NAMALWA (cell line): ENCODE data around the gene LRRC10B.

Experiments used
- DNase-seq: peaks from one replicate; pipeline ENCODE4 v3.0.0-alpha.2; 2015; ENCODE audit warnings: low spot score

LRRC10B gene

DNA sequence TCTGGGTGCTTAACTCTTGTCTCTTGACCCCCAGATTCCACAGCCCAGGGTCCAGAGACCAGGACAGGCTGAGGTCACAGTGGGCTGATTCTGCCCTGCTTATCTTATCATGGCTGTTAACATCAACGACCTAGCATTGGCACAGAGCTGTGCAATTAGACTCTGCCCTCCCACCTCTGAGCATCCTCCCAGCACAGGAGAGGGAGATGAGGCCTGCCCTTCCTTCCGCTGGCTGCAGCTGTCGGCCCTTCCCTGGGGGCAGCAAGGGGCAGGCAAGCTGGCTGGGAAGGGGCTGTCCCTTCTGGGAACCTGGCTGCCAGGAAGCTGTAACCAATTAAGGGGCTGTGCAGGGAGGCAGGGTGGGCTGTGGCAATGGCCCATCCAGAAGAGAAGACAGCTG is 22.5 kb downstream of the LRRC10B start:
- DNase-seq = no peak

GRCh38 chr11:61532134-61533038 is 23.8 kb downstream of the LRRC10B start:
- DNase-seq = peak; percentile 63

DNA sequence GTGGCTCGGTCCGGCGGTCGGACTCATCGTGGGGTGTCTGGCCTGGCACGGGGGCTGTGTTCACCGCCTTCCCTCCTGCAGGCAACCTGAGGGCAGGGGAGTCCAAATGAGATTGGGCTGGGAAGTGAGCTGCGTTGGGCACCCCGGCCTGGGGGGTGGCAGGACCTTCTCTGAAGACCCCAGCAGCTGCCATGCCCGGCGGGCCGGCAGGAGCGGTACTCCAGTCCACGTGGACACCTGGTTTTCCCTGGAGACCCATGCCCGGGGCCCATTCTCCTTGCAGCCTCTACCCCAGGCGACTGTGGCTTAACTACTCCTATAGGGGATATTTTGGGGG is 24.5 kb downstream of the LRRC10B start:
- no peak for DNase-seq

DNA sequence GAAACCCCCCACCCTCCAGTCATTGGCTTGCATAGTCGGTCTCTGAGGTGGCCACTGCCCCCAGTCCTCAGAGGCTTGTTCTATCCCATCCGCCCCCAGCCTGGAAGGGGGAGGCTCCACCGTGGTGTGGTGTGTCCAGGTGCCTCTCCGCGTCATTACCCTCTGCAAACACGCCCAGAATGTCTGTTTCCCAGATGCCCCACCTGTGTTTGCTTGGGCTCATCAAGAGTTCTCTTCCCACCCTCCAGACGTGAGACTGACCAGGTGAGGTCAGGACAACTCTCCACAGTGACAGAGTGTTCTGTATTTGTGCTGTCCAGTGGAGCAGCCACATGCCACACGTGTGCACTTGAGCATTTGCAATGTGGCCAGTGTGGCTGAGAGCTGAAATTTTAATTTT is 24.9 kb downstream of the LRRC10B start:
- DNase-seq = no peak

- DNase-seq = no peak
Measured at GRCh38 chr11:61534025-61534932, 25.7 kb downstream of the LRRC10B start.

DNA sequence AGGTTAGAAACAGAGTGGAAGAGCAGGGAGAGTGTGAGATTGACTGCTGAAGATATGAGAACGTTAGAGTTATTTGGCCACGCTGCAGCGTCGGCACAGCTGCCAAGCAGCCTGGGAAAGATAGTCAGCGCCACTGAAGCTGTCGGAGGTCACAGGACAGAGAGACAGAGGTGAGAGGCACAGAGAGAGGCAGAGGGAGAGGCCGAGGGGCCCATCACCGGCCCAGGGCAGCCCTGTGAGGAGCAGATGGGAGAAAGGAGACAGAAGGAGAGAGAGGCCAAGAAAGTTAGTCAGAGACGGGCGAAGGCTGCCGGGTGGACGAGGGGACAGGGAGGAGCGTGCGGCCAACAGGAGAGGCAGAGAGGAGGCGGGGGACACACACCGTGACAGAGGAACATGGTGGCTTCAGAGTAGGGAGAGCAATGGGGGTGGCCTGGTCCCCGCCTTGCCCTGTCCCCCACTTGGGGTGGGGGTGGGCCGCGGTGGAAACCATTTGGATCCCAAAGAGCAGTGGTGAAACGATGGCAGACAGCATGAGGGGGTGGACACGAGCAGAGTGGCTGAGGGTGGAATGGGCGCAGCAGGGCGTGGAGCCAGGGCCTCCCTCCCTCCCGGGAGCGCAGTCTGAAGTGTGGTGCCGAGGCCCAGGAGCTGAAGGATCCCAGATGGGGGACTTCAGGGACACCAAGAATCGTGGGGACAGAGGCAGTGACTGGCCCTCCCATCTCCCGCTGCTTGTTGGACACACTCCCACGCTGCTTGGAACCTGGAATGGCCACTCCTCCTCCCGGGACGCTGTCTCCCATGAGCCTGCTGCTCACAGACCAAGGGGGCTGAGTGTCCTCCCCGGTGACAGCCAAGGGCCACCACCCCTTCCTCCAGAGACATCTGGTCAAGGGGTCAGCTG is 26.6 kb downstream of the LRRC10B start:
- DNase-seq = no peak

DNA sequence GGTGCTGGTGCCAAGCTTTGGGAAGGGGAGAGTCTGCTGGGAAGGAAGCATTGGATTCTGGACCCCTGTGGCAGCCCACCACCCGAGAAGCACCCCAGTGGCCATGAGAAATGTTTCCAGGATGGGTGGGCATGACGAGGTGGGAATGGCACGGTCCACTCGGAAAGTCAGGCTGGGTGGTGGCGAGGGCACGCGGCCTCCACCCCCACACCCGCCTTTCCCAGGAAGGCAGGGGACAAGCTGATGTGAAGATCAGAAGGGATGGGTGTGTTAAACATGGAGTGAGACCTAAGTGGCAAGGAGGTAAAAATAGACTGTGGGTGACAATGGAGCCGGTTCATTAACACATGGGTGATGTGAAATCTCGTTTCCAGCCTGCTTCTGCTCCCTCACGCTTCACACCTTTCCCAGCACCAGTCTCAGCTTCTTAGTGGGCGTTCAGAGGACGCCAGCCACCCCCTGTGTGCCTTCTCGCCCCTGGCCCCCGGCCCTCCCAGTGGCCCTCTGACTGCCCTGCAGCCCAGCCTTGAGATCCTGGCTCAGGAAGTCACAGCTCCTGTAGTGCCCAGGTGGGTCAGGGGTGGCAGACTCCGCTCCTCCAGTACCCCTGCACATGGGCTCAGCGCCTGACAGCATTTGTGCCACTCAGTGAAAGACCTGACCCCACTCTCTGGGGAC is 27.6 kb downstream of the LRRC10B start:
- no peak for DNase-seq

GRCh38 chr11:61536676-61537270 is 28.2 kb downstream of the LRRC10B start:
- no peak for DNase-seq

GRCh38 chr11:61537326-61537725 is 28.8 kb downstream of the LRRC10B start:
- DNase-seq = no peak

DNA sequence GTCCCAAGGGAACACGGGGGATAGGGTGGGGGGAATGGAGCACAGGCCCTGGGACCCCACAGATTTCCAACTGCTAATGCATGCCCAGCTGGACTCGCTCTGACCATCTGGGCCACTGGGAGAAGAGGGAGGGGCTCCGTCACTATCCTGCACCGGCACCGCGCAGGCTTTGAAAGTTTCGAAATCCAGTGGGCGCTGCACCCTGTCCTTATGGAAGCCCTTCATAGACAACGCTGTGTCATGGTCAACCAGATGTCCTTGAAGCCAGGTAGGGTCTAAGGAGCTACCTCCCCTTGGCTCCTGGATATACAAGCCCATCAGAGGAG is 30.1 kb downstream of the LRRC10B start:
- no peak for DNase-seq

DNA sequence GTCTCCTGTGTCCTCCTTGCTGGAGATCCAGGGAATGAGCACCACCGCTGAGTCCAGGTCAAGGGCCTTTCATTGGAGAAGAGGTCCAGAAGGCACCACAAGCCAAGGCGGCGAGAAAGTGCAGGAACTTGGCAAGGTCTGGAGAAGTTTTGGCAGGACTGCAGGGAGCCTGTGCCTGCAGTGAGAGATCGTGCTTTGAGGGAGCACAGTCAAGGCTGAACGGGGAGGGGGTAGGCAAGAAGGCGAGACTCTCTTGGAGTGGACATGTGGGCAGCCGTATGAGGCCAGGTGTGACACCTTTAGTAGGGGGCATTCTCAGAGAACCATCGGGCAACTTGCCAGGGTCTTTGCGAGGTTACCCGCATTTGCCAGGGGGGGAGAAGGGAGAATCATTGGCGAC is 30.5 kb downstream of the LRRC10B start:
- DNase-seq = no peak

- DNase-seq = no peak
Measured at GRCh38 chr11:61539831-61540357, 31.3 kb downstream of the LRRC10B start.

DNA sequence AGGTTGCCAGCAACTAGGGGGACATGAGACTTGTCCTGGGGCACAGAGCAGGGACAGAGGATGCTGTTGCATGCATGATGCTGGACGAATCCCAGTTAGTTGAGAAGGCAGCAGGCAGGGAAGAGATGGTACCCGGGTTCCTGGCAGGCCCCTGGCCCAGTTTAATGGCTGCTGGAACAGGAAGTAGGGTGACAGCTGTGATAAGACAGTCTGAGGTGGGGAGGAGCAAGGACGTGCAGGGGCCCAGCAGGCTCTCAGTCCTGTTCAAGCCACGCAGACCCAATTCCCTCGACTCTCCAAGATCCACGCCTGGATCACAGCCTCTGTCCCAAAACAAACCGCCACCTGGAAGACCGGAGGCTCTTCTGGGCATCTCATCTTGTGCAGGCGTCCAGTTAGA is 32.0 kb downstream of the LRRC10B start:
- no peak for DNase-seq

DNA sequence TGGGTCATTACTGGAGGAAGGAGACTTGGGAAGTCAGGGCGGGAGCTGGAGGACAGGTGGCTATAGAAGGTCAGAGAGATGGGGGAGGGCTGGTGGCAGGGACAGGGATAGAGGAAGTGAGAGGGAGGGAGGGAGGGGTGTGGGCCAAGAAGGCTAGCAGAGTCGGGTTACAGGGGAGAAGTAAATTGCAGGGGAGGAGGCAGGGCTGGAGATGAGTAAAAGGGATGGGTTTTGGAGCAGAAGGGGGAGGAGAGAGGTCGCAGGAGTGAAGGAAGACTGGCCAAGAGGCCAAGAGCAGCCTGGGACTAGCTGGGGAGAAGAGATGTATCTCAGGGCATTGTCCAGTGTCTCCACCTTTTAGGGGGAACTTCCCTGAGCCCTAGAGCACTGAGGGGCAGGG is 33.0 kb downstream of the LRRC10B start:
- no peak for DNase-seq

DNA sequence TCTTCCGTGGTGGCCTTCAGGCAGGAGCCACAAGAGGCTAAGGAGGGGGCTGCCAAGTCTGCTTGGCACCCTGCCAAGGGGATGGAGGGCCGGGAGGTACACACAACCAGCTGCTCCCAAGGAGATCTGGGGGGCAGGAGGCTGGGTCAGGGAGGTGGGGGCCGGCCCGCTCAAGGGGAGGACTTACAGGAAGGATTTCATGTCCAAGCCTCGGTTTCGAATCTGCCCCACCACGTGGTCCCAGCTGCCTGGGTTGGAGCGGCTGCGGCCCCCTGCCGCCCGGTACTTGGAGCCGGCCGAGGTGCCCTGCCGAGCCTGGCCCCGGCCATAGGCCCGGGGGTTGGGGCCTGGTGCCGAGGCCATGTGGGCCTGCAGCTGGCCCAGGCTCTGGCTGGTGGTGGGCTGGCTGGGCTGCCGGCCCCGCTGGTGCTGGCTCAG is 33.5 kb downstream of the LRRC10B start:
- no peak for DNase-seq

- no peak for DNase-seq
Measured at GRCh38 chr11:61542705-61543104, 34.2 kb downstream of the LRRC10B start.

- no peak for DNase-seq
Measured at GRCh38 chr11:61543606-61544306, 35.2 kb downstream of the LRRC10B start.

- no peak for DNase-seq
Measured at GRCh38 chr11:61544466-61544865, 35.9 kb downstream of the LRRC10B start.

GRCh38 chr11:61545341-61545740 is 36.8 kb downstream of the LRRC10B start:
- peak; percentile 54 for DNase-seq

- no peak for DNase-seq
Measured at GRCh38 chr11:61545921-61546320, 37.4 kb downstream of the LRRC10B start.
